ENCODE data around the gene KRTAP10-4.
A peak's percentile ranks its signal among the peaks of the same experiment; 100 is the strongest.

The KRTAP10-4 gene, protein sequence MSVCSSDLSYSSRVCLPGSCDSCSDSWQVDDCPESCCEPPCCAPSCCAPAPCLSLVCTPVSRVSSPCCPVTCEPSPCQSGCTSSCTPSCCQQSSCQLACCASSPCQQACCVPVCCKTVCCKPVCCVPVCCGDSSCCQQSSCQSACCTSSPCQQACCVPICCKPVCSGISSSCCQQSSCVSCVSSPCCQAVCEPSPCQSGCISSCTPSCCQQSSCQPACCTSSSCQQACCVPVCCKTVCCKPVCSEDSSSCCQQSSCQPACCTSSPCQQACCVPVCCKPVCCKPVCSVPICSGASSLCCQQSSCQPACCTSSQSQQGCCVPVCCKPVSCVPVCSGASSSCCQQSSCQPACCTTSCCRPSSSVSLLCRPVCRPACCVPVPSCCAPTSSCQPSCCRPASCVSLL

DNA sequence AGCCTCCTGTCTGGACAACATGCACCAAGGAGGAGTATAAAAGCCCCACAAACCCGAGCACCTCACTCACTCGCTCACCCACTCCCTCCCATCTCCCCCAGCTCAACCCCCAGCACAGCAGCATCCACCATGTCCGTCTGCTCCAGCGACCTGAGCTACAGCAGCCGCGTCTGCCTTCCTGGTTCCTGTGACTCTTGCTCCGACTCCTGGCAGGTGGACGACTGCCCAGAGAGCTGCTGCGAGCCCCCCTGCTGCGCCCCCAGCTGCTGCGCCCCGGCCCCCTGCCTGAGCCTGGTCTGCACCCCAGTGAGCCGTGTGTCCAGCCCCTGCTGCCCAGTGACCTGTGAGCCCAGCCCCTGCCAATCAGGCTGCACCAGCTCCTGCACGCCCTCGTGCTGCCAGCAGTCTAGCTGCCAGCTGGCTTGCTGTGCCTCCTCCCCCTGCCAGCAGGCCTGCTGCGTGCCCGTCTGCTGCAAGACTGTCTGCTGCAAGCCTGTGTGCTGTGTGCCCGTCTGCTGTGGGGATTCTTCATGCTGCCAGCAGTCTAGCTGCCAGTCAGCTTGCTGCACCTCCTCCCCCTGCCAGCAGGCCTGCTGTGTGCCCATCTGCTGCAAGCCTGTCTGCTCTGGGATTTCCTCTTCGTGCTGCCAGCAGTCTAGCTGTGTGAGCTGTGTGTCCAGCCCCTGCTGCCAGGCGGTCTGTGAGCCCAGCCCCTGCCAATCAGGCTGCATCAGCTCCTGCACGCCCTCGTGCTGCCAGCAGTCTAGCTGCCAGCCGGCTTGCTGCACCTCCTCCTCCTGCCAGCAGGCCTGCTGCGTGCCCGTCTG is at the start of gene KRTAP10-4:
Gene KRTAP10-4, plus strand, starts transcription at position 100 of the 827 bp plus-strand sequence. Its CDS starts 30 bp downstream, at position 130.
- H3K27ac ChIP-seq, result peak within 1 kb of the TSS; percentile 31; the same call in 1 of the 2 replicates

DNA sequence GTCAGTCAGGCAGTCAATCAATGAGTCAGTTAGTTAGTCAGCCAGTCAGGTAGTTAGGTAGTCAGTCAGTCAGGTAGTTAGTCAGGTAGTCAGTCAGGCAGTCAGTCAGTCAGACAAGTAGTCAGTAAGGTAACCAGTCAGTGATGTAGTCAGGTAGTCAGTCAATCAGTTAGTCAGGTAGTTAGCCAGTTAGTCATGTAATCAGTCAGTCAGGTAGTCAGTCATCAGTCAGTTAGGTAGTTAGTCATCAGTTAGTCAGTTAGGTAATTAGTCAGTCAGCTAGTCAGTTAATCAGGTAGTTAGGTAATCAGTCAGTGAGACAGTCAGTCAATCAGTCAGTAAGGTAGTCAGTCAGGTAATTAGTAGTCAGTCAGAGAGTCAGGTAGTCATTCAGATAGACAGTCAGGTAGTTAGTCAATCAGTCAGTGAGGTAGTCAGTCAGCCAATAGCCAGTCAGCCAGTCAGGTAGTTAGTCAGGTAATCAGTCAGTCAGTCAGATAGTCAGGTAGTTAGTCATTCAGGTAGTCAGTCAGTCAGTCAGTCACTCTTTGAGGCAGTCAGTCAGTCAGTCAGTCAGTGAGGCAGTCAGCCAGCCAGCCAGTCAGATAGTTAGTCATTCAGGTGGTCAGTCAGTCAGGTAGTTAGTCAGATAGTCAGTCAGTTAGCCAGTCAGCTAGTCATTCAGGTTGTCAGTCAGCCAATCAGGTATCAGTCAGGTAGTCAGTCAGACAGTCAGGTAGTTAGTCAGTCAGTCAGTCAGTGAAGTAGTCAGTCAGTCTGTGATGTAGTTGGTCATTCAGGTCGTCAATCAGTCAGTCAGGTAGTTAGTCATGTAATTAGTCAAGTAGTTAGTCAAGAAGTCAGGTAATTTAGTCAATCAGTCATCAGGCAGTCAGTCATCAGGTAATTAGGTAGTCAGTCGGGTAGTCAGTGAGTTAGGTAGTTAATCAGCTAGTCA is 48.8 kb upstream of the KRTAP10-4 start:
- no peak overlapping the region for H3K27ac ChIP-seq
- TF ChIP-seq ZFX (IDR thresholded peaks at IDR 0.05), result no peak
- TF ChIP-seq, protein P1, sequence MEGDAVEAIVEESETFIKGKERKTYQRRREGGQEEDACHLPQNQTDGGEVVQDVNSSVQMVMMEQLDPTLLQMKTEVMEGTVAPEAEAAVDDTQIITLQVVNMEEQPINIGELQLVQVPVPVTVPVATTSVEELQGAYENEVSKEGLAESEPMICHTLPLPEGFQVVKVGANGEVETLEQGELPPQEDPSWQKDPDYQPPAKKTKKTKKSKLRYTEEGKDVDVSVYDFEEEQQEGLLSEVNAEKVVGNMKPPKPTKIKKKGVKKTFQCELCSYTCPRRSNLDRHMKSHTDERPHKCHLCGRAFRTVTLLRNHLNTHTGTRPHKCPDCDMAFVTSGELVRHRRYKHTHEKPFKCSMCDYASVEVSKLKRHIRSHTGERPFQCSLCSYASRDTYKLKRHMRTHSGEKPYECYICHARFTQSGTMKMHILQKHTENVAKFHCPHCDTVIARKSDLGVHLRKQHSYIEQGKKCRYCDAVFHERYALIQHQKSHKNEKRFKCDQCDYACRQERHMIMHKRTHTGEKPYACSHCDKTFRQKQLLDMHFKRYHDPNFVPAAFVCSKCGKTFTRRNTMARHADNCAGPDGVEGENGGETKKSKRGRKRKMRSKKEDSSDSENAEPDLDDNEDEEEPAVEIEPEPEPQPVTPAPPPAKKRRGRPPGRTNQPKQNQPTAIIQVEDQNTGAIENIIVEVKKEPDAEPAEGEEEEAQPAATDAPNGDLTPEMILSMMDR (conservative IDR thresholded peaks at IDR 0.05), result no peak

- TF ChIP-seq, protein P1 (conservative IDR thresholded peaks at IDR 0.05), result no peak
- no peak for TF ChIP-seq ZFX (IDR thresholded peaks at IDR 0.05)
- H3K27ac ChIP-seq, result no peak overlapping the region
Observed at GRCh38 chr21:44525391-44526095, 48.0 kb upstream of the KRTAP10-4 start.

- no peak for TF ChIP-seq ZFX (IDR thresholded peaks at IDR 0.05)
- TF ChIP-seq, protein P1 (conservative IDR thresholded peaks at IDR 0.05), result no peak
- no peak overlapping the region for H3K27ac ChIP-seq
Observed at GRCh38 chr21:44526096-44526997, 47.2 kb upstream of the KRTAP10-4 start.

DNA sequence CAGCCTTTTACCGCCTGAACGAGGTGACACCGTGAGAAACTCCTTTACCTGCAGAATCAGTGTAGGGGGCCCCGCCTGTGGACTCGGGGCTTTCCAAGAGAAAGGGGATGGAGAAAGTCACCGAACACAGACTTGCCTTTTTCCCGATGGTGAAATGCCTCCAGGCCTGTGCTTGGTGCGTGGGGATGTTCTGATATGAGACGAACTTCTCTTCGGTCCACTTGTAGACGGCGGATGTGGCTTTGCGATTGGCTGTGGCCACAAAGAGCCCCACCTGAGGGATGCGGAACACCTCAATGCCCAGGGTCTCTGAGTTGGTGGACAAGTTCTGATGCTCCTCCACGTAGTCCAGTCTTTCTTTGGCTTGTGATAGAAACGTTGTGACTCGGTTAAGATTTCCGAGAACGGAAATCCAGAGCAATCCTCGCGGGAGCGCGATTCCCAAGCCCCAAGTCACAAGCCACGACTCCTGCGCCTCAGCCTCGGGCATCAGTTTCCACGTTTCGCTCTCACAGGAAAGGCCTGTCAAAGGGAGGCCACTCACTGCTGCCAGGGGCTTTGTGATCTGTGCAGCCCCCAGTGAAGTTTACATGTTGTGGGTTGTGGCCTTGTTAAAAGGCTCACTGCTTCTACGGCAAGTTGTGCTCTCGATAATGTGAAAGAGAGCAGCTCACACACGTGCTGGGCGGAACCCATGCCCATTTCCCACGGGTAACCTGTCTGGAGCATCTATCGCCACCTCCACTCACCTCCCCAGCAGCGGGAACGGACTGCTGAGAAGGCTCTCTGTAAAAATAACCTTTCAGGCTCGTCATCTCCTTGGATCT is 46.2 kb upstream of the KRTAP10-4 start:
- no peak overlapping the region for H3K27ac ChIP-seq
- TF ChIP-seq, protein P1 (conservative IDR thresholded peaks at IDR 0.05), result no peak
- TF ChIP-seq ZFX (IDR thresholded peaks at IDR 0.05), result no peak

DNA sequence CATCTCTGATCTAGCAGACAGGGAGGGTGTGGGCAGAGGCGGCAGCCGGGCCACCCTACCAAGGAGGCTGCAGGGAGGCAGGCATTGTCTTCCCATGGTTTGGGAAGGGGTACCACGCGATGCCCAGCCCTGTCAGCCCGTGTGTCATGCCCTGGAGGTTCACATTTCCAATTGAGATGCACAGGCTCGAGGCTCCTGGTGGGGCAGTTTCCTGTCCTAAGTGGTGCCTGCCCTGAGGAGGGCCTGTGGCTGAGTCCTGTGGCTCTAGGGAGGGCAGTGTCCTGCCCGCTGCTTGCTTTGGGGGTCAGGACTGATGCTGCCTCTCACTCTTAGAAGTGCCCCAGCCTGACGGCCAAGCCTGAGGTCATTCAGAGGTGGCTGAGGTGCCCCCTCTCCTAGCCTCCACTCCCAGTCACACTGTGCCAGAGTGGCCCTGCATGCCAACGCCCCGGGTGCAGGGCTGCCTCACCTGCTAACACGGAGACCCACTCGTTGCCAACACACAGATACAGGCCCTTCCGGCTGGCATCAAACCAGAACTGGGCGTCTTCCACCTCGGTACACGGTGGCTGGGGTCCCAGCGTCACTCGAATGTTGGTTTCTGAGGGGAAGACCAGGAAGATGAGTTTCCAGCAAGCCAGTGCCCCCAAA is 45.4 kb upstream of the KRTAP10-4 start:
- no peak overlapping the region for H3K27ac ChIP-seq
- TF ChIP-seq, protein P1 (conservative IDR thresholded peaks at IDR 0.05), result no peak
